Measurements from ENCODE around the gene MED26. TPM values are rescaled to one million over a fixed set of nuclear protein-coding genes. Genes with fewer than 3 reads are reported as not detected.
"Not testable (repeated sequence)": the region's sequence is repeated elsewhere in the genome, so short reads cannot be mapped to it uniquely, and the experiment has no call there.

Gene MED26, protein sequence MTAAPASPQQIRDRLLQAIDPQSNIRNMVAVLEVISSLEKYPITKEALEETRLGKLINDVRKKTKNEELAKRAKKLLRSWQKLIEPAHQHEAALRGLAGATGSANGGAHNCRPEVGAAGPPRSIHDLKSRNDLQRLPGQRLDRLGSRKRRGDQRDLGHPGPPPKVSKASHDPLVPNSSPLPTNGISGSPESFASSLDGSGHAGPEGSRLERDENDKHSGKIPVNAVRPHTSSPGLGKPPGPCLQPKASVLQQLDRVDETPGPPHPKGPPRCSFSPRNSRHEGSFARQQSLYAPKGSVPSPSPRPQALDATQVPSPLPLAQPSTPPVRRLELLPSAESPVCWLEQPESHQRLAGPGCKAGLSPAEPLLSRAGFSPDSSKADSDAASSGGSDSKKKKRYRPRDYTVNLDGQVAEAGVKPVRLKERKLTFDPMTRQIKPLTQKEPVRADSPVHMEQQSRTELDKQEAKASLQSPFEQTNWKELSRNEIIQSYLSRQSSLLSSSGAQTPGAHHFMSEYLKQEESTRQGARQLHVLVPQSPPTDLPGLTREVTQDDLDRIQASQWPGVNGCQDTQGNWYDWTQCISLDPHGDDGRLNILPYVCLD
- 3.3 TPM for total RNA-seq

DNA sequence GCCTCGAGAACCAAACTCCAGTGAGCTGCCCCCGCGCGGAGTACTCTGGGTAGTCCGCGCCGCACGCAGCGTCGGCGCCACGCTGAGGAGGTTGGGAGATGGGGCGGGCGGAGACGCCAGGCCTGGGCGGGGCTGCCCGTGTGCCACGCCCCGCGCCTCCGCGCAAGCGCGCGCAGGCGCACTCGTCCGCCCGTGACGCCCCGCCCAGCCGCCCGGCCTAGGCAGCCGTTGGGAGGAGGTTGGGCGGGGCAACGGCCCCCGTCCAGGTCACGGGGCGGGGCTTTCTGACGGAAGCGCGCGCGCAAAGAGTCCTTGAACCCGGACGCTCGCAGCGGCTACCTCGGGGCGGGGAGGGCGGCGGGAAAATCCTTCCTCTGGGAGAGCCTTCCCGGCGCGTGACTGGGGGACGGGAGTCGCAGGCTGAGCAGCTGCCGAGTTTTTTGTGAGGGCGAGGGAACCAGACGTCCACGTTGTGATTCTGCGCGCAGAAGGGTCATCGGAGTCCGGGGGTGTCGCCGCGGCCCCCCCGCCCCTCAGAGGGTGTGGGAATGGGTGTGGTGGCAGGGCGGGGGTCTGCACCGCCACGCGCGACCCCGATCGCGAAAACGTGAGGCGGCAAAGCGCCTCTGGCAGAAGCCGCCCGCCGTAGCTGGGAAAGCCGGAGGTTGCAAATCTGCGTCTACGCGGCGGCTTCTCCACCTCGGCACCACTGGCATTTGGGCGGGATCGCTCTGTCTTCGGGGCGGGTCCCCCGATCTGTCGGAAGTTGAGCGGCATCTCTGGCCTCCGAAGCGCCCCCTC lies at the start of gene MED26:
TSS of gene MED26 (minus strand) at position 22 of the 801 bp plus-strand sequence. CDS start 261 bp downstream, outside the sequence.
- DNase-seq, result peak; percentile 93

- no peak for DNase-seq
Observed at GRCh38 chr19:16677055-16677454, 49.1 kb upstream of the MED26 start.

DNA sequence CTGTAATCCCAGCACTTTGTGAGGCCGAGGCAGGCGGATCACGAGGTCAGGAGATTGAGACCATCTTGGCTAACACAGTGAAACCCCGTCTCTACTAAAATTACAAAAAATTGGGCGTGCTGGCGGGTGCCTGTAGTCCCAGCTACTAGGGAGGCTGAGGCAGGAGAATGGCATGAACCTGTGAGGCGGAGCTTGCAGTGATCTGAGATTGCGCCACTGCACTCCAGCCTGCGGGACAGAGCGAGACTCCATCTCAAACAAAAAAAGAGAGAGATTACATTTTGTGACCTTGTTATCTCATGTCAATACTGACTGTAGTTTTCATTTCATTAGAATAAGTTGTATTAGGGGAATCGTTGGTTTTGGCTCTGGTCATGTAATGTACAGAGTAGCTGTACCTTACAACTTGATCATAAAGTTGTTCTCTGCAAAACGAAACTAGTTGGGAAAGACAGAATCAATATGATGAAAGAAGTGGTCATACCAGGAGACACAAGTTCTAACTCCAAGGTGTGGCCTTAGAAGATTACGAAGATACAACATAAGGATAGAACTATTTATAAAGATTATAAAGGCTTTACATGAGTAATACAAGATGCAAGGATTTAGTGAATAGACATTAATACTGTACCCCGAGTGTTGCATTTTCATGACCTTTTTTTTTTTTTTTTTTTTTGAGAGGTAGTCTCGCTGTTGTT lies 48.2 kb upstream of the MED26 start:
- DNase-seq, result no peak

- DNase-seq, result not testable (repeated sequence)
Observed at GRCh38 chr19:16673839-16674238, 45.8 kb upstream of the MED26 start.

- DNase-seq, result no peak
Observed at GRCh38 chr19:16673231-16673630, 45.2 kb upstream of the MED26 start.

DNA sequence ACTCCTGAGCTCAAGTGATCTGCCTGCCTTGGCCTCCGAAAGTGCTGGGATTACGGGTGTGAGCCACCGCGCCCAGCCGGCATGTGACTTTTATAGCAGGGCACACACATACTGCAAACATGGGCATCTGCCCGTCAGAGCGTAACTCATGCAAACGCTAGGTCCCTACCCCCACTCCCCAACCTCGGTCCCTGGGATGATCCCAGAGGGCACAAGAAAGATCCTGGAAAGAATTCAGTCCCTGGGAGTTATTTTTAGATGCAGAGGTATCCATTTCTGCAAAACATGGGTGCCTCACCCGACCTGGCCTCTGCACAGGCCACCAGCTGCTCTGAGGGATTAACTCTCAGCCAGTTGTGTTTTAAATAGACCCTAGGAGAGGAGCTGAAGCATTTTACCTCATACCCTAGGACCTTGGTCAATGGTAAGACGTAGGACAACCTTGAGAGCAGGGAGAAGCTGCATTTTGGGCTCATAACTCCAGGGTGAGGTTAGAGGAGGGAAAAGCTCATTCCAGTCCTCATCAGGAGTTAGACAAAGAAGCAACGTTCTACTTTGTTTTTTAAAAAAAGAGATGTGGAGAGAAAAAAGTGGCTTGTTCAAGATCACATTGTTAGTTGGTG lies 43.8 kb upstream of the MED26 start:
- DNase-seq, result no peak

- no peak for DNase-seq
Observed at GRCh38 chr19:16670291-16670690, 42.3 kb upstream of the MED26 start.

- DNase-seq, result not testable (repeated sequence)
Observed at GRCh38 chr19:16668702-16669101, 40.7 kb upstream of the MED26 start.

- no peak for DNase-seq
Observed at GRCh38 chr19:16668176-16668575, 40.2 kb upstream of the MED26 start.

DNA sequence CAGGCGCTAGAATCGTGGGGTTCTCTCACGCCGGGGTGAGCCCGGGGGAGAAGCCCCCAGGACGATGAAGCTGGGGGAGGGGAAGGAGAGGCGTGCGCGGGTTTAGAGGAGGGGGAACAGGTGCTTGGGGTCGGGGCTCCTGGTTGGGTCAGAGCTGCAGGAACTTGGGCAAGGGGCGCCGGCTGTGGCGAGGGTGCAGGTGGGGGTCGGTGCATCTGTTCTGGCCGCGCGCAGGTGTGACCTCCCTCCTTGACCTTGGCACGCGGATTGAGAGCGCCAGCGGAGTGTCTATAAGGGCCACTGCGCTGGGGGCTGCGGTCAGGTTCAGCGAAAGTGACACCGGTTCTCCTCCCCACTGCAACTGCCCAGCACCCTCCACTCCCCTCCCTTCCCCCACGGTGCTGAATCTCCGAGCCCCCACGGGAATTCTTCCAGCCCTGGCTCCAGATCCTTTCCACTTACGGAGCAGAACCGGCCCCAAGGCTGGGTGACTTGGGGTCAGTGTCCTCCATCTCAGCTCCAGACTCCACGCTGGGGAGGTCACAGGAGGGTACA lies 33.6 kb upstream of the MED26 start:
- DNase-seq, result no peak

- peak; percentile 16 for DNase-seq
Observed at GRCh38 chr19:16660763-16661479, 32.9 kb upstream of the MED26 start, which contains the start of gene TMEM38A. Gene TMEM38A (plus strand): TSS chr19:16661139. CDS start chr19:16661218, 79 bp downstream.

DNA sequence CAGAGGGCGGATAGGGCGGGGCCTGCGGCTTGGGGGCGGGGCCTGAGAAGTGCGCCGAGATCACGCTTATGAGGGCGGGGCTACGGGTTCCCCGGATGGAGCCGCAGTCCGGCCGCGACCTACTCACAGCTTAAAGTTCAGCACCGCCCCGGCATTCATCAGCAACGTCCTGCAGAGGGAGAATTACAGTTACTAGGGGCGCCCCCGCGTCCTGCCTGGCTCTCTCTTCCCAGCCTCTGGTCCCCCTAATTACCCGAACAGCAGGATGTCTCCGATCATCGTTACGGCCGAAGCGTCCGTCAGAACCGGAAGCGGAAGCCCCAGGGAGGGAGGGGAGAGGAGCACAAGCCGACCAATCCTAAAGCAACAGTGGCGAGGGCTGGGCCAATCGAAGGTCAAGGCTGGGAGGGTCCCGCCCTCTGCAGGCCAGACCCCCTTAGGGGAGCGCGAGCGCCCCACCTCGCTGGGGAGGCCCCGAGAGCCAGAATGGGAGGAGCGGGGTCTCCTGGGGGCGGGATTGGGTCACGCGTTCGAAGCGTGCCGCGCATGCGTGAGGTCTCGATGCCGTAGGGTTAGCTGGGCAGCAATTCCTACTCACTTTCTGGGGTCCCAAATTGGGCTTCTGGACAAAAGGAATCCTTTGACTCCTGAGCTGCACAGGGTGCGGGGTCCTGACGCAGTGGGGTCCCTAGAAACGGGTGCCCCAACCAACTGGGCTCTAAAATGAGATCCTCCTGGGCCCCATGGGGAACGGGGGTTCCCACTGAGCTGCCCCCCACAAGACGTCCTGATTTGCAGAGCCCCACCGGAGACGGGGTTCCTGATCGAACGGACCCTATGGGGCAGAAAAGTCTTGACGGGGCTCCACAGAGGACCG lies 32.1 kb upstream of the MED26 start, which contains the start of gene SMIM7:
TSS of gene SMIM7 (minus strand) at position 313 of the 877 bp plus-strand sequence. CDS start at position 279, 34 bp downstream.
- DNase-seq, result peak; percentile 98

DNA sequence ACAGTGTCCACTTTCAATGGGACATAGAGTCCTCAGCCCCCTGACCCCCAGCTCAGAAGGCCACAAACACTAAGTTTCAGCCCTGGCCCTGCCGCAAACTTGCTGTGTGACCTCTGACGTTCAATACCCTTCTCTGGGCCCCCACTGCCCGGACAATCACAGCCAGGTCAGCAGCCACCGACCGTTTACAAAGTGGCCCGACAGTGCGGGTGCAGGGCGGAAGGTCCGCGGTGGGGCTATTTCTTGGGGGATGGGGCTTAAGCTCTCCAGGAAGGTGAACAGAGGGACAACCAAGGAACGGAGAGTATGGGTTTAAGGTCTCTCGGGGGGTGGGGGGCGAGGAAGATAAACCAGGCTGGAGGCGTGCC lies 31.4 kb upstream of the MED26 start:
- no peak for DNase-seq

- no peak for DNase-seq
Observed at GRCh38 chr19:16657384-16657783, 29.4 kb upstream of the MED26 start.

- DNase-seq, result no peak
Observed at GRCh38 chr19:16655727-16656126, 27.7 kb upstream of the MED26 start.

GRCh38 chr19:16654627-16655026 lies 26.6 kb upstream of the MED26 start:
- no peak for DNase-seq

GRCh38 chr19:16654140-16654539 lies 26.1 kb upstream of the MED26 start:
- DNase-seq, result no peak

GRCh38 chr19:16652854-16653253 lies 24.9 kb upstream of the MED26 start:
- DNase-seq, result no peak

GRCh38 chr19:16651421-16652188 lies 23.6 kb upstream of the MED26 start:
- DNase-seq, result not testable (repeated sequence)
